Mononuclear cell (primary cell): ENCODE results near the gene PRTFDC1. TPM values are rescaled to one million over a fixed set of nuclear protein-coding genes. Genes with fewer than 3 reads are reported as not detected.

Source experiments
- H3K27me3 ChIP-seq: 2 replicates; pipeline ENCODE4 v1.6.0; 2011; ENCODE audit warnings: low read length, control low read depth; ENCODE audit not compliant: insufficient read depth
- H3K4me1 ChIP-seq: 2 replicates; pipeline ENCODE4 v1.5.1; 2011; ENCODE audit warnings: mild to moderate bottlenecking, low read length, control low read depth; ENCODE audit not compliant: insufficient read depth
- H3K4me3 ChIP-seq: 2 replicates; pipeline ENCODE4 v1.5.1; 2011; ENCODE audit warnings: mild to moderate bottlenecking, low read length, moderate library complexity
- H3K9me3 ChIP-seq: 2 replicates; pipeline ENCODE4 v1.5.1; 2011; ENCODE audit warnings: low read depth, mild to moderate bottlenecking, control low read depth, low read length
- total RNA-seq: library from RNA; depleted of rRNA; stranded (reverse); fragments of >200 nt; gene quantifications from one replicate; pipeline ENCODE4 v1.2.3, GENCODE V29; 2012

PRTFDC1 gene
- total RNA-seq, 1 donor = 3.0 TPM

GRCh38 chr10:24910574-24910973 lies 41.8 kb downstream of the PRTFDC1 start:
- no peaks in the 10 kb centered on the region for H3K9me3 ChIP-seq
- no peaks in the 10 kb centered on the region for H3K27me3 ChIP-seq
- H3K4me1 ChIP-seq = peaks cover 15% of the 10 kb centered on the region
- no peak overlapping the region for H3K4me3 ChIP-seq

GRCh38 chr10:24908793-24909423 lies 43.5 kb downstream of the PRTFDC1 start:
- Histone ChIP-seq H3K9me3 (no peaks in the 10 kb centered on the region), H3K27me3 (no peaks in the 10 kb centered on the region), H3K4me1 (peaks cover 15% of the 10 kb centered on the region), H3K4me3 (no peak overlapping the region)

- Histone ChIP-seq H3K4me1 (peaks cover 15% of the 10 kb centered on the region), H3K4me3 (no peak overlapping the region), H3K27me3 (no peaks in the 10 kb centered on the region), H3K9me3 (no peaks in the 10 kb centered on the region)
These were observed 44.5 kb downstream of the PRTFDC1 start for GRCh38 chr10:24907956-24908355.

GRCh38 chr10:24906372-24906771 lies 46.0 kb downstream of the PRTFDC1 start:
- H3K4me1 ChIP-seq = peaks cover 16% of the 10 kb centered on the region
- no peaks in the 10 kb centered on the region for H3K9me3 ChIP-seq
- no peak overlapping the region for H3K4me3 ChIP-seq
- H3K27me3 ChIP-seq = no peaks in the 10 kb centered on the region

GRCh38 chr10:24904824-24905223 lies 47.6 kb downstream of the PRTFDC1 start:
- no peaks in the 10 kb centered on the region for H3K9me3 ChIP-seq
- H3K4me1 ChIP-seq = peaks cover 17% of the 10 kb centered on the region
- no peak overlapping the region for H3K4me3 ChIP-seq
- H3K27me3 ChIP-seq = no peaks in the 10 kb centered on the region

GRCh38 chr10:24902400-24902728 lies 50.0 kb downstream of the PRTFDC1 start:
- Histone ChIP-seq H3K4me3 (no peak overlapping the region), H3K9me3 (no peaks in the 10 kb centered on the region)

GRCh38 chr10:24901686-24902399 lies 50.6 kb downstream of the PRTFDC1 start:
- Histone ChIP-seq H3K9me3 (no peaks in the 10 kb centered on the region), H3K4me1 (peaks cover 17% of the 10 kb centered on the region), H3K4me3 (no peak overlapping the region), H3K27me3 (no peaks in the 10 kb centered on the region)

More at GRCh38 chr10:24902400-24902728, 50.0 kb downstream of the PRTFDC1 start:
- peaks cover 17% of the 10 kb centered on the region for H3K4me1 ChIP-seq
- no peaks in the 10 kb centered on the region for H3K27me3 ChIP-seq

GRCh38 chr10:24900888-24901685 lies 51.3 kb downstream of the PRTFDC1 start:
- Histone ChIP-seq H3K27me3 (no peaks in the 10 kb centered on the region), H3K9me3 (no peaks in the 10 kb centered on the region), H3K4me1 (peaks cover 17% of the 10 kb centered on the region), H3K4me3 (no peak overlapping the region)

GRCh38 chr10:24899571-24899970 lies 52.8 kb downstream of the PRTFDC1 start:
- Histone ChIP-seq H3K9me3 (no peaks in the 10 kb centered on the region), H3K4me3 (no peak overlapping the region), H3K4me1 (peaks cover 21% of the 10 kb centered on the region), H3K27me3 (no peaks in the 10 kb centered on the region)

GRCh38 chr10:24898501-24898900 lies 53.9 kb downstream of the PRTFDC1 start:
- Histone ChIP-seq H3K4me1 (peaks cover 23% of the 10 kb centered on the region), H3K27me3 (no peaks in the 10 kb centered on the region), H3K9me3 (no peaks in the 10 kb centered on the region), H3K4me3 (no peak overlapping the region)

- H3K27me3 ChIP-seq = no peaks in the 10 kb centered on the region
- H3K4me1 ChIP-seq = peaks cover 20% of the 10 kb centered on the region
- H3K9me3 ChIP-seq = no peaks in the 10 kb centered on the region
- no peak overlapping the region for H3K4me3 ChIP-seq
These were observed 55.0 kb downstream of the PRTFDC1 start for GRCh38 chr10:24897326-24897926.

GRCh38 chr10:24894728-24895127 lies 57.7 kb downstream of the PRTFDC1 start:
- H3K4me1 ChIP-seq = peaks cover 6% of the 10 kb centered on the region
- H3K9me3 ChIP-seq = no peaks in the 10 kb centered on the region
- H3K27me3 ChIP-seq = no peaks in the 10 kb centered on the region
- H3K4me3 ChIP-seq = no peak overlapping the region

GRCh38 chr10:24894309-24894708 lies 58.1 kb downstream of the PRTFDC1 start:
- no peaks in the 10 kb centered on the region for H3K9me3 ChIP-seq
- no peaks in the 10 kb centered on the region for H3K27me3 ChIP-seq
- peaks cover 6% of the 10 kb centered on the region for H3K4me1 ChIP-seq
- no peak overlapping the region for H3K4me3 ChIP-seq

- Histone ChIP-seq H3K4me3 (no peak overlapping the region), H3K27me3 (no peaks in the 10 kb centered on the region), H3K9me3 (no peaks in the 10 kb centered on the region), H3K4me1 (peaks cover 9% of the 10 kb centered on the region)
These were observed 59.3 kb downstream of the PRTFDC1 start for GRCh38 chr10:24893127-24893526.

- Histone ChIP-seq H3K9me3 (no peaks in the 10 kb centered on the region), H3K4me3 (no peak overlapping the region), H3K27me3 (no peaks in the 10 kb centered on the region), H3K4me1 (peaks cover 22% of the 10 kb centered on the region)
These were observed 60.6 kb downstream of the PRTFDC1 start for GRCh38 chr10:24891823-24892222.
